ENCODE results near the gene USP40.

USP40 gene

GRCh38 chr2:233433794-233434193 lies 132.8 kb downstream of the USP40 start:
- Histone ChIP-seq H3K27ac (ENCODE audit: low read length) (no peak overlapping the region), H3K27me3 (ENCODE audit: control insufficient read depth in 1 of 2, insufficient read depth in 2 of 2, low read length in 2 of 2) (no peaks in the 10 kb centered on the region), H3K4me3 (ENCODE audit: low read length in 2 of 2) (no peak overlapping the region), H3K9me3 (ENCODE audit: control insufficient read depth in 2 of 2, low read length in 2 of 2) (no peaks in the 10 kb centered on the region), H3K4me1 (ENCODE audit: control insufficient read depth, insufficient read depth, low read length) (no peaks in the 10 kb centered on the region), H3K36me3 (ENCODE audit: control insufficient read depth in 2 of 2, insufficient read depth in 2 of 2, low read length in 2 of 2) (peaks cover 23 to 29% of the 10 kb centered on the region in 2 donors), H3K9ac (ENCODE audit: low read length in 2 of 2) (no peak overlapping the region)

GRCh38 chr2:233433029-233433428 lies 133.6 kb downstream of the USP40 start:
- peaks cover 20 to 24% of the 10 kb centered on the region in 2 donors for H3K36me3 ChIP-seq (ENCODE audit: control insufficient read depth in 2 of 2, insufficient read depth in 2 of 2, low read length in 2 of 2)
- no peaks in the 10 kb centered on the region for H3K9me3 ChIP-seq (ENCODE audit: control insufficient read depth in 2 of 2, low read length in 2 of 2)
- no peaks in the 10 kb centered on the region for H3K27me3 ChIP-seq (ENCODE audit: control insufficient read depth in 1 of 2, insufficient read depth in 2 of 2, low read length in 2 of 2)
- H3K4me1 ChIP-seq (ENCODE audit: control insufficient read depth, insufficient read depth, low read length), result no peaks in the 10 kb centered on the region
- H3K4me3 ChIP-seq (ENCODE audit: low read length in 2 of 2), result no peak overlapping the region
- H3K27ac ChIP-seq (ENCODE audit: low read length), result no peak overlapping the region
- H3K9ac ChIP-seq (ENCODE audit: low read length in 2 of 2), result no peak overlapping the region

GRCh38 chr2:233430651-233431050 lies 135.9 kb downstream of the USP40 start:
- Histone ChIP-seq H3K4me1 (ENCODE audit: control insufficient read depth, insufficient read depth, low read length) (no peaks in the 10 kb centered on the region), H3K9ac (ENCODE audit: low read length in 2 of 2) (no peak overlapping the region), H3K36me3 (ENCODE audit: control insufficient read depth in 2 of 2, insufficient read depth in 2 of 2, low read length in 2 of 2) (peaks cover 3 to 7% of the 10 kb centered on the region in 2 donors), H3K4me3 (ENCODE audit: low read length in 2 of 2) (no peak overlapping the region), H3K9me3 (ENCODE audit: control insufficient read depth in 2 of 2, low read length in 2 of 2) (no peaks in the 10 kb centered on the region), H3K27ac (ENCODE audit: low read length) (no peak overlapping the region), H3K27me3 (ENCODE audit: control insufficient read depth in 1 of 2, insufficient read depth in 2 of 2, low read length in 2 of 2) (no peaks in the 10 kb centered on the region)

GRCh38 chr2:233430081-233430480 lies 136.5 kb downstream of the USP40 start:
- H3K4me1 ChIP-seq (ENCODE audit: control insufficient read depth, insufficient read depth, low read length), result no peaks in the 10 kb centered on the region
- peaks cover 0 to 7% of the 10 kb centered on the region in 2 donors for H3K36me3 ChIP-seq (ENCODE audit: control insufficient read depth in 2 of 2, insufficient read depth in 2 of 2, low read length in 2 of 2)
- H3K27ac ChIP-seq (ENCODE audit: low read length), result no peak overlapping the region
- H3K9me3 ChIP-seq (ENCODE audit: control insufficient read depth in 2 of 2, low read length in 2 of 2), result no peaks in the 10 kb centered on the region
- no peaks in the 10 kb centered on the region for H3K27me3 ChIP-seq (ENCODE audit: control insufficient read depth in 1 of 2, insufficient read depth in 2 of 2, low read length in 2 of 2)
- H3K9ac ChIP-seq (ENCODE audit: low read length in 2 of 2), result no peak overlapping the region
- H3K4me3 ChIP-seq (ENCODE audit: low read length in 2 of 2), result no peak overlapping the region

- no peaks in the 10 kb centered on the region for H3K9me3 ChIP-seq (ENCODE audit: control insufficient read depth in 2 of 2, low read length in 2 of 2)
- H3K27ac ChIP-seq (ENCODE audit: low read length), result no peak overlapping the region
- no peaks in the 10 kb centered on the region for H3K4me1 ChIP-seq (ENCODE audit: control insufficient read depth, insufficient read depth, low read length)
- H3K9ac ChIP-seq (ENCODE audit: low read length in 2 of 2), result no peak overlapping the region
- no peak overlapping the region for H3K4me3 ChIP-seq (ENCODE audit: low read length in 2 of 2)
- peaks cover 0 to under 1% of the 10 kb centered on the region in 2 donors for H3K36me3 ChIP-seq (ENCODE audit: control insufficient read depth in 2 of 2, insufficient read depth in 2 of 2, low read length in 2 of 2)
- no peaks in the 10 kb centered on the region for H3K27me3 ChIP-seq (ENCODE audit: control insufficient read depth in 1 of 2, insufficient read depth in 2 of 2, low read length in 2 of 2)
Observed at GRCh38 chr2:233429175-233429897, 137.2 kb downstream of the USP40 start.

- H3K27ac ChIP-seq (ENCODE audit: low read length), result no peak overlapping the region
Observed at GRCh38 chr2:233428438-233428837, 138.1 kb downstream of the USP40 start.

GRCh38 chr2:233428008-233428407 lies 138.6 kb downstream of the USP40 start:
- Histone ChIP-seq H3K27me3 (ENCODE audit: control insufficient read depth in 1 of 2, insufficient read depth in 2 of 2, low read length in 2 of 2) (no peaks in the 10 kb centered on the region), H3K4me1 (ENCODE audit: control insufficient read depth, insufficient read depth, low read length) (no peaks in the 10 kb centered on the region), H3K9ac (ENCODE audit: low read length in 2 of 2) (no peak overlapping the region), H3K9me3 (ENCODE audit: control insufficient read depth in 2 of 2, low read length in 2 of 2) (no peaks in the 10 kb centered on the region), H3K36me3 (ENCODE audit: control insufficient read depth in 2 of 2, insufficient read depth in 2 of 2, low read length in 2 of 2) (no peaks in the 10 kb centered on the region), H3K4me3 (ENCODE audit: low read length in 2 of 2) (no peak overlapping the region), H3K27ac (ENCODE audit: low read length) (no peak overlapping the region)

More at GRCh38 chr2:233428438-233428837, 138.1 kb downstream of the USP40 start:
- H3K9ac ChIP-seq (ENCODE audit: low read length in 2 of 2), result no peak overlapping the region
- H3K9me3 ChIP-seq (ENCODE audit: control insufficient read depth in 2 of 2, low read length in 2 of 2), result no peaks in the 10 kb centered on the region
- no peaks in the 10 kb centered on the region for H3K36me3 ChIP-seq (ENCODE audit: control insufficient read depth in 2 of 2, insufficient read depth in 2 of 2, low read length in 2 of 2)
- H3K4me1 ChIP-seq (ENCODE audit: control insufficient read depth, insufficient read depth, low read length), result no peaks in the 10 kb centered on the region
- no peaks in the 10 kb centered on the region for H3K27me3 ChIP-seq (ENCODE audit: control insufficient read depth in 1 of 2, insufficient read depth in 2 of 2, low read length in 2 of 2)
- H3K4me3 ChIP-seq (ENCODE audit: low read length in 2 of 2), result no peak overlapping the region

GRCh38 chr2:233426619-233427342 lies 139.8 kb downstream of the USP40 start:
- no peak overlapping the region for H3K4me3 ChIP-seq (ENCODE audit: low read length in 2 of 2)

More at GRCh38 chr2:233426619-233427342, 139.8 kb downstream of the USP40 start:
- Histone ChIP-seq H3K36me3 (ENCODE audit: control insufficient read depth in 2 of 2, insufficient read depth in 2 of 2, low read length in 2 of 2) (no peaks in the 10 kb centered on the region), H3K4me1 (ENCODE audit: control insufficient read depth, insufficient read depth, low read length) (no peaks in the 10 kb centered on the region), H3K27ac (ENCODE audit: low read length) (no peak overlapping the region), H3K9me3 (ENCODE audit: control insufficient read depth in 2 of 2, low read length in 2 of 2) (no peaks in the 10 kb centered on the region), H3K27me3 (ENCODE audit: control insufficient read depth in 1 of 2, insufficient read depth in 2 of 2, low read length in 2 of 2) (no peaks in the 10 kb centered on the region), H3K9ac (ENCODE audit: low read length in 2 of 2) (no peak overlapping the region)

Measured in stomach smooth muscle (tissue), 2 donors.